Lung (tissue), 12 donors: ENCODE measurements around the gene ZDHHC11B. TPM values are rescaled to one million over a fixed set of nuclear protein-coding genes. Genes with fewer than 3 reads are reported as not detected.

Experiments
- ATAC-seq: fragments of 200-7000 bp; cut with Tn5 transposase; one replicate; pipeline ENCODE4 v1.9.1; 2020; ENCODE audit warnings: moderate number of reproducible peaks; ENCODE audit not compliant: insufficient read depth, low FRiP score
- DNase-seq, 3 donors: peaks; one replicate each; pipeline ENCODE4 v3.0.0-alpha.2; 2013 to 2017
- H3K27ac ChIP-seq, 2 donors: one replicate each; pipeline ENCODE4 v1.5.1; 2013; ENCODE audit warnings: mild to moderate bottlenecking in 2 of 2, moderate library complexity in 2 of 2, control low read depth in 1 of 2, inconsistent platforms in 1 of 2, low read depth in 1 of 2, low read length in 1 of 2
- H3K27me3 ChIP-seq, 3 donors: one replicate each; pipeline ENCODE4 v1.5.1; 2013; ENCODE audit warnings: low read length in 2 of 3; ENCODE audit not compliant: control insufficient read depth in 3 of 3, insufficient read depth in 3 of 3
- H3K36me3 ChIP-seq, 4 donors: one replicate each; pipeline ENCODE4 v1.5.1; 2013; ENCODE audit warnings: low read length in 4 of 4, mild to moderate bottlenecking in 1 of 4, moderate library complexity in 1 of 4; ENCODE audit not compliant: control insufficient read depth in 4 of 4, insufficient read depth in 4 of 4
- H3K4me1 ChIP-seq, 5 donors: one replicate each; pipeline ENCODE4 v1.5.1; 2013; ENCODE audit warnings: low read length in 5 of 5, mild to moderate bottlenecking in 2 of 5, moderate library complexity in 1 of 5; ENCODE audit not compliant: control insufficient read depth in 5 of 5, insufficient read depth in 5 of 5
- H3K4me3 ChIP-seq: one replicate; pipeline ENCODE4 v1.5.1; 2013; ENCODE audit warnings: mild to moderate bottlenecking, control low read depth, moderate library complexity
- H3K9ac ChIP-seq, 2 donors: one replicate each; pipeline ENCODE4 v1.5.1; 2013; ENCODE audit warnings: low read length in 2 of 2, control low read depth in 1 of 2; ENCODE audit not compliant: insufficient read depth in 1 of 2
- H3K9me3 ChIP-seq, 4 donors: one replicate each; pipeline ENCODE4 v1.5.1; 2013; ENCODE audit warnings: low read length in 3 of 4, mild to moderate bottlenecking in 1 of 4, moderate library complexity in 1 of 4; ENCODE audit not compliant: control insufficient read depth in 4 of 4, insufficient read depth in 3 of 4
- WGBS, 2 donors: extraction: QIAGEN DNeasy Blood & Tissue Kit; methylation state at CpG; one replicate each; pipeline ENCODE4 v1.1.7; 2013; 5-methylcytosine and 5-hydroxymethylcytosine counted together
- polyA plus RNA-seq, 2 donors: library from polyadenylated mRNA; stranded (reverse); fragments of 200-250 nt; gene quantifications; one replicate each; pipeline ENCODE4 v1.2.1, GENCODE V29; 2013
- total RNA-seq, 2 donors: library from RNA; depleted of rRNA in 1 of 2; stranded (reverse); fragments of >200 nt in 1 of 2; gene quantifications; one replicate each; pipeline ENCODE4 v1.2.1, GENCODE V29; 2014 to 2021
- TF ChIP-seq, protein P1 (sequence below): IDR thresholded peaks from 2 replicates; pipeline ENCODE4 v1.5.1; 2012; ENCODE audit warnings: mild to moderate bottlenecking; ENCODE audit errors: control extremely low read depth, extremely low read depth
- donor health status: control.
- donor health status: control.
- donor health status: Bipolar disorder and iron deficiency.
- donor health status: healthy.
- donor health status: DM: yes; HTN: yes; CAD: no.

Gene ZDHHC11B
- total and polyA plus RNA-seq, 4 donors = 3.1 to 44.4 (median 6.0) TPM

DNA sequence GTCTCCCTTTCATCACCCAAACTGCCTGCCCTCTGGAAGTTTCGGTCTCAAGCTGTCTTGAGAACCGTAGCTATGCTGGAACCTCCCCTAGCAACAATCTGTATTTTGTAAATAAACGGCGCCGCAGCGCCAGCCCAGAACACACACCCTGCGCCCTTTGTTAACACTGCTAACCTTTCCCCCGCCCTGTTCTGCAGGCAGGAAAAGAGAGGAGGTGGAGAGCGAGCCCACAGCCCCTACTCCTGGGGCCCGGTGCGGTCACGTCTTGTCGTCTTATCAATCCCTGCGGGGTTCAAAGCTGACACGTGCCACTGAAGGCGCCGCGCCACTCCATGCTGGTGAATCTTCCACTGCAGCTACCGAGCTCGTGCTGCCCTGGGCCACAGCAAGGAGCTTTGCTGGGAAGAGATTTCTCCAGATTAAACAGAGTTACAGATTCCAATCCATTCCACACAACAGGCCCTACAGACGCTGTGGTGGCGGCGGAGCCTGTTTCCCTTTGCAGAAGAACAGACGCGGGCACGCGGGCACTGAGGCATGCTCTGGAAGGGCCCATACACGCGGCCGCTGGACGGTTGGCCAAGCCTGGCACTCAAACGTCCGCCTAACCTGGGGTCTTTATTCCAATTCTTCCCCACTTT lies 25.3 kb downstream of the ZDHHC11B start:
- no peak overlapping the region for H3K4me3 ChIP-seq
- 37 to 59% methylated on average over 33 of the region's 33 CpGs for WGBS, 2 donors
- peaks cover 15 to 29% (median 25%) of the 10 kb centered on the region in 5 donors for H3K4me1 ChIP-seq
- H3K27me3 ChIP-seq = no peaks in the 10 kb centered on the region
- H3K27ac ChIP-seq = peak overlapping the region; percentile 41 to 79
- DNase-seq (peak; percentile 92 to 97 (median 94)), ATAC-seq (peak; percentile 46)
- peak overlapping the region in 1 of 2 donors; percentile 76 for H3K9ac ChIP-seq
- TF ChIP-seq, protein P1, sequence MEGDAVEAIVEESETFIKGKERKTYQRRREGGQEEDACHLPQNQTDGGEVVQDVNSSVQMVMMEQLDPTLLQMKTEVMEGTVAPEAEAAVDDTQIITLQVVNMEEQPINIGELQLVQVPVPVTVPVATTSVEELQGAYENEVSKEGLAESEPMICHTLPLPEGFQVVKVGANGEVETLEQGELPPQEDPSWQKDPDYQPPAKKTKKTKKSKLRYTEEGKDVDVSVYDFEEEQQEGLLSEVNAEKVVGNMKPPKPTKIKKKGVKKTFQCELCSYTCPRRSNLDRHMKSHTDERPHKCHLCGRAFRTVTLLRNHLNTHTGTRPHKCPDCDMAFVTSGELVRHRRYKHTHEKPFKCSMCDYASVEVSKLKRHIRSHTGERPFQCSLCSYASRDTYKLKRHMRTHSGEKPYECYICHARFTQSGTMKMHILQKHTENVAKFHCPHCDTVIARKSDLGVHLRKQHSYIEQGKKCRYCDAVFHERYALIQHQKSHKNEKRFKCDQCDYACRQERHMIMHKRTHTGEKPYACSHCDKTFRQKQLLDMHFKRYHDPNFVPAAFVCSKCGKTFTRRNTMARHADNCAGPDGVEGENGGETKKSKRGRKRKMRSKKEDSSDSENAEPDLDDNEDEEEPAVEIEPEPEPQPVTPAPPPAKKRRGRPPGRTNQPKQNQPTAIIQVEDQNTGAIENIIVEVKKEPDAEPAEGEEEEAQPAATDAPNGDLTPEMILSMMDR = no peak
- peaks cover 0 to 8% (median 2%) of the 10 kb centered on the region in 4 donors for H3K36me3 ChIP-seq
- H3K9me3 ChIP-seq = no peaks in the 10 kb centered on the region

DNA sequence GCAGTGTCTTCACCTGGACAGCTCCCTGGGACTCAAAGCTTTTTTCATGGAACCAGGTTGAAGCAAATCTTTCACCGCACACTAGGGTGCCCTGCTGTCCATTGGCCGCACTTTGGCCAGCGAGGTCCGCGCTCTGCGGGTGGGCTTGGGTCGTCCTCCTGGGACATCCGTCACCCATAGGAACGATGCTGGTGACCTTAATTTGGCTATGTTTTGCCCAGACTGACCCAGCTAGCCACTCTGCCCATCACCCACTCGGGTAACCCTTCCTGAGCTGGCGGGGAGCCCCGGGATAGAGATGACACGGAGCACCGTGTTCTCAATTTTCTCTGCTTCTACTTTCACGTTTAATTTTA lies 25.9 kb downstream of the ZDHHC11B start:
- Histone ChIP-seq H3K9me3 (no peaks in the 10 kb centered on the region), H3K36me3 (peaks cover 0 to 5% (median 0%) of the 10 kb centered on the region in 4 donors), H3K4me1 (peaks cover 15 to 29% (median 25%) of the 10 kb centered on the region in 5 donors), H3K9ac (peak overlapping the region in 1 of 2 donors; percentile 76), H3K4me3 (no peak overlapping the region), H3K27me3 (no peaks in the 10 kb centered on the region), H3K27ac (peak overlapping the region; percentile 14 to 41)
- DNase-seq (no peak), ATAC-seq (no peak)
- TF ChIP-seq, protein P1 = no peak
- WGBS, 2 donors = 66 to 83% methylated on average over 15 of the region's 15 CpGs

DNA sequence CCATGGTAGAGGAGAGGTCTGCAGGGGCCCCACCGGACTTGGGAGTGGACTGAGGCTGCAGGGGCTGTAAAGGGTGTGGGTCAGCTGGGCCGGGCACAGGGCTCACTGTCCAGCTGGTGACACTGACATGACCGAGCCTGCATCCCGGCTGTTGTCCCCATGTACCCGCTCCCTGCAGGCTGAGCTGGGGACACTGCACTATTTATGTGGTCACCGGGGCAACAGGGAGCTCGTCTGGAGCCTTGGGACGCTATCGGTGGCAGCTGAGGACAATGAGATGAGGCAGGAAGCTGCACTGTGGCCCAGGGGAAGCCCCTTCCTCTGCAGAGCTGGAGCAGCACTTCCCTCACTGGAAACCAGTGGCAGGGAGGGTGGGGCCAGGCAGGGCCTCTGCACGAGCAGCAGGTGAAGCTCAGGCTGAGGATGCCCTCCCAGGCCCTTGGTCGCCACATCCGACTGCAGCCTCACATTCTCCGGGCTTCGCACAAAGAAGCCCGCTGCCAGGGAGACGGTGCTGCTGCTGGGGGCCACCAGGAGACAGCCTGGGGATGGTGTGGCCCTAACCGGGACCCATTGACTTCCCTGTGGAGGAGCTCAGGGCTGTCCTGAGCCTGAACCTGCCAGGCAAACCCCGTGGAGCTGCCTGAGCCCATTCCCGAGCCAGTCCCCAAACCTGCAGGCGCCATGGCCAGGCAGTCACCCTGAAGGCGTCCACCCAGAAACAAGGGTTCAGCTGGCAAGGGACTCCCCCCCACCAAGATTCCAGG lies 26.4 kb downstream of the ZDHHC11B start:
- Histone ChIP-seq H3K4me3 (no peak overlapping the region), H3K4me1 (peaks cover 15 to 29% (median 25%) of the 10 kb centered on the region in 5 donors), H3K9me3 (no peaks in the 10 kb centered on the region), H3K27me3 (no peaks in the 10 kb centered on the region), H3K9ac (peak overlapping the region in 1 of 2 donors; percentile 76), H3K27ac (peak overlapping the region; percentile 41 to 46), H3K36me3 (peaks cover 0 to under 1% (median 0%) of the 10 kb centered on the region in 4 donors)
- WGBS, 2 donors = 59 to 71% methylated on average over 21 of the region's 21 CpGs
- ATAC-seq = no peak
- TF ChIP-seq, protein P1 = no peak
- peak; percentile 68 to 85 (median 85) for DNase-seq
